GM12801 (cell line): Measurements from ENCODE around the gene UBR3.

Source experiments
- CTCF ChIP-seq: IDR thresholded peaks from one replicate; pipeline ENCODE4 v1.5.1; 2011; ENCODE audit warnings: control low read depth; ENCODE audit not compliant: insufficient read length; ENCODE audit errors: extremely low read depth

UBR3 gene

DNA sequence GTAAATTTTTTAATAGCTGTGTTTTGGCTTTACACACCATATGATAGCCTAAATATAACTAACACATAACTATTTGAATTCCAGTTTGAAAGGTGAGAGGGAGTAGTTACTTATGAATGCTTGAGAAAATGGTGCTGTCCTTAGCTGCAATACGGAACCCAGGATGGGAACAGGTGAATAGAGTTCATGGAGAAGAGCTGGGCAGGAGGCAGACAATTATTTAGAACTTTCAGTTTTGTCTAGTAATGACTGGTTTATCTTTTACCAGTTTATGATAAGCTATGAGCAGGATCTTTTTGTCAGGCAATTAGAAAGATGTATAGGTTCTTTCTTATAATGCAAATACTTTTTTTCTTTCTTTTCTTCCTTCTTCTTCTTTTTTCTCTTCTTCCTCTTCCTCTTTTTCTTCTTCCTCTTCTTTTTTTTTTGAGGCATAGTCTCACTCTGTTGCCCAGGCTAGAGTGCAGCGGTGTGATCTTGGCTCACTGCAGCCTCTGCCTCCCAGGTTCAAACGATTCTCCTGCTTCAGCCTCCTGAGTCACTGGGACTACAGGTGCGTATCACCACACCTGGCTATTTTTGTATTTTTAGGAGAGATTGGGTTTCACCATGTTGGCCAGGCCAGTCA is 25.9 kb downstream of the UBR3 start:
- TF ChIP-seq CTCF: no peak

DNA sequence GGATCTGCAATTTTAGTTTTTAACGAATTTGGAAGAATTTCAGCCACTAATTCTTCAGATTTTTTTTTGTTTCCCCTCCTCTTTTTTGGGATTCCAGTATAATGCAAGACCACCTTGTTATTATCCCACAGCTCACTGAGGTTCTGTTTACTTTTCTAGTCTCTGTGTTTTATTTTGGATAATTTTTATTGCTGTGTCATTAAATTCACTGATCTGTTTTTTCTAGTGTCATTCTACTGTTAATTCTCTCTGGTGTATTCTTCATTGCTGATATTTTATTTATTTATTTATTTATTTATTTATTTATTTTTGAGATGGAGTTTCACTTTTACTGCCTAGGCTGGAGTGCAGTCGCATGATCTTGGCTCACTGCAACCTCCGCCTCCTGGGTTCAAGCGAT is 32.2 kb downstream of the UBR3 start:
- no peak for TF ChIP-seq CTCF

DNA sequence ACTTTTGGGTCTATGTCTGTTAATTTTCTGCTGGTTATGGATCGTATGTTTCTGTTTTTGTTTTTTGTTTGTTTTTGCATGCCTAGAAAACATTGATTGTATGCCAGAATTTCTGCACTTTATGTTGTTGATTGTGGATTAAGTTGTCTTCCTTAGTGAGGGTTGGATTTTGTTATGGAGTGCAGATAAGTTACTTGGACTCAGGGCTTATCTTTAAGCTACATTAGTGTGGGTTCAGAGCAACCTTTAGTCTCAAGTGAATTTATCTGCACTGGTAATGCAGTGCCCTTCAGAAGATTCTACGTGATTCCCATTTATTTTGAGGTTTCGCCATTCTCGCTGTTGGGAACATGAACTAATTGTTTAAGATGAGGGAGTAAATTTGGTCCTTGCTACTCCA is 32.9 kb downstream of the UBR3 start:
- no peak for TF ChIP-seq CTCF

DNA sequence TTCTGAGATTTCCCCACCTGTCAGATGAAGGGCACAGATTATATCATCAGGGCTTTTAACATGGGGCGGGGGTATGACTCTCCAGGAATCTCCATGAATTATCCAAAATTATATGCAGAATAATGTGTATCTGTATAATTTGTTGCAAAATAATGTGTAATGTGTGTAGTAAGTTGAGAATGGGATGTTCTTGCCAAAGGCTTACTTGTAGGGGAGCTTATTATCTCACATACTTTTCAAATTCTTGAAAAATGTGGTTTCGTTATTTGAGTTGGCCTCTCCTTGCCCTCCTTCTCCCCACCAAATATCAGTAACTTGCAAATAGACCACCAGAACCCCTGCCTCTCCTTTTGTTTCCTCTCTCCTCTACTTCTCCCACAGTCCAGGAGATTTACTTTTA is 35.6 kb downstream of the UBR3 start:
- TF ChIP-seq CTCF: no peak

GRCh38 chr2:169865492-169865891 is 38.2 kb downstream of the UBR3 start:
- no peak for TF ChIP-seq CTCF

- TF ChIP-seq CTCF: no peak
Observed at GRCh38 chr2:169867579-169867978, 40.3 kb downstream of the UBR3 start.

DNA sequence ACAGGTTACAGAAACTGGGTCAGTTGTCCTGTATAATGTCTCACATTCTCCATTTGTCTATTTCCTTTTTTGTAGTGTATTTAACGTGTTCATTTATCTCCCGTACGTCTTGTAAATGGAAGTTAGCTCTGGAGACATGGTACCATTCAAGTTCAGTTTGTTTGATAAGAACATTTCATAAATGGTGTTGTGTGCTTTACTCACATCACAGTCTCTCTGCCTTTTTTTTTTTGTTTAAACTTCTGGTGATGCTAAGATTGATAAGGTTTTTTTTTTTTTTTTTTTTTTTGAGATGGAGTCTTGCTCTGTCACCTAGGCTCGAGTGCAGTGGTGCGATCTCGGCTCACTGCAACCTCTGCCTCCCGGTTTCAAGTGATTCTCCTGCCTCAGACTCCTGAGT is 41.7 kb downstream of the UBR3 start:
- no peak for TF ChIP-seq CTCF
